Osteoblast (primary cell): ENCODE results near the gene KL. TPM values are rescaled to one million over a fixed set of nuclear protein-coding genes. Genes with fewer than 3 reads are reported as not detected.

Experiments
- DNase-seq: peaks from one replicate; pipeline ENCODE4 v3.0.0; 2011; ENCODE audit warnings: low spot score, mixed read lengths; ENCODE audit not compliant: insufficient read length; ENCODE audit errors: missing footprints
- H2AFZ ChIP-seq: 2 replicates; pipeline ENCODE4 v1.6.0; 2011; ENCODE audit warnings: mild to moderate bottlenecking, low read length
- H3K27ac ChIP-seq: 2 replicates; pipeline ENCODE4 v1.5.1; 2011; ENCODE audit warnings: mild to moderate bottlenecking, low read depth, low read length, moderate library complexity
- H3K27me3 ChIP-seq: 2 replicates; pipeline ENCODE4 v1.6.0; 2012; ENCODE audit warnings: mild to moderate bottlenecking, control low read depth, inconsistent platforms, low read length, moderate library complexity; ENCODE audit not compliant: insufficient read depth
- H3K36me3 ChIP-seq: 2 replicates; pipeline ENCODE4 v1.5.1; 2011; ENCODE audit warnings: mild to moderate bottlenecking, low read length, control low read depth, moderate library complexity; ENCODE audit not compliant: insufficient read depth
- H3K4me1 ChIP-seq: 2 replicates; pipeline ENCODE4 v1.5.1; 2011; ENCODE audit warnings: mild to moderate bottlenecking, low read length, control low read depth, moderate library complexity; ENCODE audit not compliant: insufficient read depth
- H3K4me2 ChIP-seq: 2 replicates; pipeline ENCODE4 v1.6.0; 2011; ENCODE audit warnings: mild to moderate bottlenecking, low read length; ENCODE audit not compliant: insufficient read depth
- H3K4me3 ChIP-seq: fragments of 200-600 bp; sonication (generic); 3 replicates; pipeline ENCODE4 v1.5.1; 2012; ENCODE audit warnings: mild to moderate bottlenecking, low read length, inconsistent platforms; ENCODE audit not compliant: insufficient read depth
- H3K79me2 ChIP-seq: 2 replicates; pipeline ENCODE4 v1.6.0; 2012; ENCODE audit warnings: mild to moderate bottlenecking, low read length, control low read depth, inconsistent platforms; ENCODE audit not compliant: insufficient read depth
- H3K9me3 ChIP-seq: 2 replicates; pipeline ENCODE4 v1.5.1; 2011; ENCODE audit warnings: low read depth, low read length, control low read depth
- H4K20me1 ChIP-seq: 2 replicates; pipeline ENCODE4 v1.6.0; 2012; ENCODE audit warnings: mild to moderate bottlenecking, low read length, control low read depth; ENCODE audit not compliant: insufficient read depth
- total RNA-seq: library from RNA; depleted of rRNA; stranded (reverse); fragments of >200 nt; gene quantifications from 2 replicates; pipeline ENCODE4 v1.2.3, GENCODE V29; 2012
- TF ChIP-seq, protein P1 (sequence below): IDR thresholded peaks from 2 replicates; pipeline ENCODE4 v1.5.1; 2011; ENCODE audit warnings: mild to moderate bottlenecking, low read depth, low read length, moderate library complexity; ENCODE audit errors: extremely low read depth

The KL gene
- total RNA-seq, 1 donor = not detected

GRCh38 chr13:33111414-33112110 is 95.3 kb downstream of the KL start:
- Histone ChIP-seq H3K36me3 (peaks cover 87% of the 10 kb centered on the region), H3K27me3 (no peaks in the 10 kb centered on the region), H3K4me1 (peaks cover 53% of the 10 kb centered on the region), H4K20me1 (peaks cover 6% of the 10 kb centered on the region), H3K4me2 (peak overlapping the region; percentile 23), H3K27ac (peak overlapping the region; percentile 82), H2AFZ (no peak overlapping the region), H3K79me2 (peaks cover 8% of the 10 kb centered on the region), H3K9me3 (no peaks in the 10 kb centered on the region), H3K4me3 (no peak overlapping the region)
- DNase-seq = peak; percentile 75
- TF ChIP-seq, protein P1, sequence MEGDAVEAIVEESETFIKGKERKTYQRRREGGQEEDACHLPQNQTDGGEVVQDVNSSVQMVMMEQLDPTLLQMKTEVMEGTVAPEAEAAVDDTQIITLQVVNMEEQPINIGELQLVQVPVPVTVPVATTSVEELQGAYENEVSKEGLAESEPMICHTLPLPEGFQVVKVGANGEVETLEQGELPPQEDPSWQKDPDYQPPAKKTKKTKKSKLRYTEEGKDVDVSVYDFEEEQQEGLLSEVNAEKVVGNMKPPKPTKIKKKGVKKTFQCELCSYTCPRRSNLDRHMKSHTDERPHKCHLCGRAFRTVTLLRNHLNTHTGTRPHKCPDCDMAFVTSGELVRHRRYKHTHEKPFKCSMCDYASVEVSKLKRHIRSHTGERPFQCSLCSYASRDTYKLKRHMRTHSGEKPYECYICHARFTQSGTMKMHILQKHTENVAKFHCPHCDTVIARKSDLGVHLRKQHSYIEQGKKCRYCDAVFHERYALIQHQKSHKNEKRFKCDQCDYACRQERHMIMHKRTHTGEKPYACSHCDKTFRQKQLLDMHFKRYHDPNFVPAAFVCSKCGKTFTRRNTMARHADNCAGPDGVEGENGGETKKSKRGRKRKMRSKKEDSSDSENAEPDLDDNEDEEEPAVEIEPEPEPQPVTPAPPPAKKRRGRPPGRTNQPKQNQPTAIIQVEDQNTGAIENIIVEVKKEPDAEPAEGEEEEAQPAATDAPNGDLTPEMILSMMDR = no peak

DNA sequence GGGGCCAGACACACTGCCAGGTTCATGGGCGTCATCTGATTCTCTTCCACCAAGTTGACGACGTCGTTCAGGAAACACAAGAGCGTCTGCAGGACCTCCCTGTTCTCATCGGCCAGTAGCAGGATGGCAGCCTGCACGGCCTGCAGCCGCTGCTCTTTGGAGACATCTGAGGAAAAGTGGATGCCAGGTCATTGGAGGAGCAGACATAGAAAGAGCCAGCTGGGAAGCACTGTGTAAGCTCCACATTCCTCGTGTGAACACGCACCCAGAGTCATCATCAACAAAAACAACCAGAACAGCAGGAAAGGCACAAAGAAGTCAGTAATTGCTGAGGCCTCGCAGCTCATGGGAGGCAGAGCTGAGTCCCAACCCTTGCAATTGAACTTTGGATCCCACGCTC is 96.5 kb downstream of the KL start:
- no peaks in the 10 kb centered on the region for H3K9me3 ChIP-seq
- H3K4me1 ChIP-seq = peaks cover 53% of the 10 kb centered on the region
- H3K27me3 ChIP-seq = no peaks in the 10 kb centered on the region
- peak overlapping the region; percentile 82 for H3K27ac ChIP-seq
- H3K79me2 ChIP-seq = peaks cover 8% of the 10 kb centered on the region
- TF ChIP-seq, protein P1 = no peak
- DNase-seq = no peak
- peaks cover 86% of the 10 kb centered on the region for H3K36me3 ChIP-seq
- no peak overlapping the region for H3K4me3 ChIP-seq
- H4K20me1 ChIP-seq = peaks cover under 1% of the 10 kb centered on the region
- H3K4me2 ChIP-seq = no peak overlapping the region
- no peak overlapping the region for H2AFZ ChIP-seq

DNA sequence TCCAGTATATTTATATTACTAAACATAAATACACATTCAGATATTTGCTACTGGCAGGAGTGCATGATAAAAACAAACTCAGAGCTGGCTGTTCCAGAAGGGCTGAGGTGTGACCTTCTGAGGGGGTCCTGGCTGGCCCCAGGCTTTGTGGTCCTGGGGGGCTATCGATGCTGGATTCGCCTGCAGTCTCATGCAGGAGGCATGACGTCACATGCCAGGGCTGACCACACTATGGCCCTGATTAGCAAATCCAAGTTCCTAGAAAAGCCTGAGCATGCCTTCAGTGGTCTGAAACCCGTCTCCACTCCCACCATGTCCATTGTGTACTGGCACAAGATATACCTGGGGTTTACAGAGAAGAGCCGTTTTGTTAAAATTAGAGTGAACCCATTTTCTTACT is 97.9 kb downstream of the KL start:
- no peak overlapping the region for H2AFZ ChIP-seq
- peaks cover 88% of the 10 kb centered on the region for H3K36me3 ChIP-seq
- no peak overlapping the region for H3K4me2 ChIP-seq
- no peaks in the 10 kb centered on the region for H4K20me1 ChIP-seq
- TF ChIP-seq, protein P1 = no peak
- H3K9me3 ChIP-seq = no peaks in the 10 kb centered on the region
- no peak overlapping the region for H3K27ac ChIP-seq
- peaks cover 5% of the 10 kb centered on the region for H3K79me2 ChIP-seq
- no peak overlapping the region for H3K4me3 ChIP-seq
- peaks cover 42% of the 10 kb centered on the region for H3K4me1 ChIP-seq
- DNase-seq = no peak
- no peaks in the 10 kb centered on the region for H3K27me3 ChIP-seq

GRCh38 chr13:33115274-33115673 is 99.1 kb downstream of the KL start:
- H3K27me3 ChIP-seq = no peaks in the 10 kb centered on the region
- H3K4me1 ChIP-seq = peaks cover 36% of the 10 kb centered on the region
- H3K4me2 ChIP-seq = no peak overlapping the region
- DNase-seq = no peak
- TF ChIP-seq, protein P1 = no peak
- H2AFZ ChIP-seq = no peak overlapping the region
- peaks cover 88% of the 10 kb centered on the region for H3K36me3 ChIP-seq
- no peaks in the 10 kb centered on the region for H3K9me3 ChIP-seq
- no peaks in the 10 kb centered on the region for H4K20me1 ChIP-seq
- no peak overlapping the region for H3K4me3 ChIP-seq
- no peak overlapping the region for H3K27ac ChIP-seq
- H3K79me2 ChIP-seq = peaks cover 2% of the 10 kb centered on the region
